Measurements from ENCODE around the gene ZSCAN5A. TPM values are rescaled to one million over a fixed set of nuclear protein-coding genes. Genes with fewer than 3 reads are reported as not detected.

The ZSCAN5A gene
- total RNA-seq, 1 experiment from 2014 or later: 10.4 TPM

- Mint-ChIP-seq H3K4me1 (no peaks in the 10 kb centered on the region), H3K27ac (no peak overlapping the region), H3K9me3 (no peaks in the 10 kb centered on the region), H3K4me3 (no peak overlapping the region), H3K27me3 (ENCODE audit: low read depth) (peaks cover 5% of the 10 kb centered on the region; the same call in 1 of the 2 replicates), H3K36me3 (no peaks in the 10 kb centered on the region)
- TF ChIP-seq TCF7 (CRISPR knock-in tag; IDR thresholded peaks at IDR 0.05; ENCODE audit: low read depth) (no peak), NFE2L1 (CRISPR knock-in tag; IDR thresholded peaks at IDR 0.05) (no peak), ZNF138 (CRISPR knock-in tag; conservative IDR thresholded peaks at IDR 0.05) (no peak), TEAD4 (CRISPR knock-in tag; IDR thresholded peaks at IDR 0.05) (no peak), RORB (CRISPR knock-in tag; IDR thresholded peaks at IDR 0.05) (no peak), NFYB (CRISPR knock-in tag; conservative IDR thresholded peaks at IDR 0.05; ENCODE audit: low read depth) (no peak), CREB1 (CRISPR knock-in tag; IDR thresholded peaks at IDR 0.05) (no peak), KAT7 (CRISPR knock-in tag; IDR thresholded peaks at IDR 0.05; ENCODE audit: borderline replicate concordance) (no peak), ETV6 (CRISPR knock-in tag; IDR thresholded peaks at IDR 0.05) (no peak)
- TF ChIP-seq, protein P1, sequence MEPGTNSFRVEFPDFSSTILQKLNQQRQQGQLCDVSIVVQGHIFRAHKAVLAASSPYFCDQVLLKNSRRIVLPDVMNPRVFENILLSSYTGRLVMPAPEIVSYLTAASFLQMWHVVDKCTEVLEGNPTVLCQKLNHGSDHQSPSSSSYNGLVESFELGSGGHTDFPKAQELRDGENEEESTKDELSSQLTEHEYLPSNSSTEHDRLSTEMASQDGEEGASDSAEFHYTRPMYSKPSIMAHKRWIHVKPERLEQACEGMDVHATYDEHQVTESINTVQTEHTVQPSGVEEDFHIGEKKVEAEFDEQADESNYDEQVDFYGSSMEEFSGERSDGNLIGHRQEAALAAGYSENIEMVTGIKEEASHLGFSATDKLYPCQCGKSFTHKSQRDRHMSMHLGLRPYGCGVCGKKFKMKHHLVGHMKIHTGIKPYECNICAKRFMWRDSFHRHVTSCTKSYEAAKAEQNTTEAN (CRISPR knock-in tag; IDR thresholded peaks at IDR 0.05): no peak
- TF ChIP-seq, protein P2, sequence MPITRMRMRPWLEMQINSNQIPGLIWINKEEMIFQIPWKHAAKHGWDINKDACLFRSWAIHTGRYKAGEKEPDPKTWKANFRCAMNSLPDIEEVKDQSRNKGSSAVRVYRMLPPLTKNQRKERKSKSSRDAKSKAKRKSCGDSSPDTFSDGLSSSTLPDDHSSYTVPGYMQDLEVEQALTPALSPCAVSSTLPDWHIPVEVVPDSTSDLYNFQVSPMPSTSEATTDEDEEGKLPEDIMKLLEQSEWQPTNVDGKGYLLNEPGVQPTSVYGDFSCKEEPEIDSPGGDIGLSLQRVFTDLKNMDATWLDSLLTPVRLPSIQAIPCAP (CRISPR knock-in tag; IDR thresholded peaks at IDR 0.05): no peak
- TF ChIP-seq, protein P3, sequence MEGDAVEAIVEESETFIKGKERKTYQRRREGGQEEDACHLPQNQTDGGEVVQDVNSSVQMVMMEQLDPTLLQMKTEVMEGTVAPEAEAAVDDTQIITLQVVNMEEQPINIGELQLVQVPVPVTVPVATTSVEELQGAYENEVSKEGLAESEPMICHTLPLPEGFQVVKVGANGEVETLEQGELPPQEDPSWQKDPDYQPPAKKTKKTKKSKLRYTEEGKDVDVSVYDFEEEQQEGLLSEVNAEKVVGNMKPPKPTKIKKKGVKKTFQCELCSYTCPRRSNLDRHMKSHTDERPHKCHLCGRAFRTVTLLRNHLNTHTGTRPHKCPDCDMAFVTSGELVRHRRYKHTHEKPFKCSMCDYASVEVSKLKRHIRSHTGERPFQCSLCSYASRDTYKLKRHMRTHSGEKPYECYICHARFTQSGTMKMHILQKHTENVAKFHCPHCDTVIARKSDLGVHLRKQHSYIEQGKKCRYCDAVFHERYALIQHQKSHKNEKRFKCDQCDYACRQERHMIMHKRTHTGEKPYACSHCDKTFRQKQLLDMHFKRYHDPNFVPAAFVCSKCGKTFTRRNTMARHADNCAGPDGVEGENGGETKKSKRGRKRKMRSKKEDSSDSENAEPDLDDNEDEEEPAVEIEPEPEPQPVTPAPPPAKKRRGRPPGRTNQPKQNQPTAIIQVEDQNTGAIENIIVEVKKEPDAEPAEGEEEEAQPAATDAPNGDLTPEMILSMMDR (IDR thresholded peaks at IDR 0.05): no peak
- TF ChIP-seq, protein P4, sequence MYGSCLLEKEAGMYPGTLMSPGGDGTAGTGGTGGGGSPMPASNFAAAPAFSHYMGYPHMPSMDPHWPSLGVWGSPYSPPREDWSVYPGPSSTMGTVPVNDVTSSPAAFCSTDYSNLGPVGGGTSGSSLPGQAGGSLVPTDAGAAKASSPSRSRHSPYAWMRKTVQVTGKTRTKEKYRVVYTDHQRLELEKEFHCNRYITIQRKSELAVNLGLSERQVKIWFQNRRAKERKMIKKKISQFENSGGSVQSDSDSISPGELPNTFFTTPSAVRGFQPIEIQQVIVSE (CRISPR knock-in tag; IDR thresholded peaks at IDR 0.05; ENCODE audit: borderline replicate concordance): no peak
- no peak for ATAC-seq
- no peak for DNase-seq (ENCODE audit: low spot score)
- ChIA-PET CTCF (no interaction called here), POLR2A (no interaction called here)
These were observed 69.4 kb downstream of the ZSCAN5A start for GRCh38 chr19:56245121-56245740.

DNA sequence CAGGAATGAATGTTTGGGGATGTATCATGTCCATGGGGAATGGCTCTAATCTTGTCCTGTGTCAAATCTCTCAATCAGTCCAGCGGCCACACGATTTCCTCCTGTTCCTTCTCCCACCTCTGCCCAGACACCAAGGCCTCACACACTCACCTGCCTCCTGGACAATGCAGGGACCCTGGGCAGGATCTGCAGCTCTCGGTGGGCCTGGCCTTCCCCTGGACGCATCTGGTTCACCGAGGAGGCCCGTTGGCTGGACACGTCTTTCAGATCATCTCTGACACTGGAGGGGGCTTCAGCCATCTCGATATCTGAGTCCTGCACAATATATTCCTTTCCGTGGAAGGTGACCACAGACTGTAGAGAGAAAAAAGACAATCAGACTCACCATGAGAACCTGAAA, 91.2 kb downstream of the ZSCAN5A start:
- Mint-ChIP-seq H3K4me3 (no peak overlapping the region), H3K9me3 (no peaks in the 10 kb centered on the region), H3K27ac (no peak overlapping the region), H3K4me1 (no peaks in the 10 kb centered on the region), H3K36me3 (no peaks in the 10 kb centered on the region), H3K27me3 (ENCODE audit: low read depth) (no peaks in the 10 kb centered on the region)
- ChIA-PET POLR2A (no interaction called here), CTCF (interaction anchor here (1.0 to 2.4 kb wide), 5 partner anchors 9 to 148 kb away, joined by 3 to 7 read pairs (median 5); no protein-coding TSS in a partner anchor)
- ATAC-seq (no peak), DNase-seq (ENCODE audit: low spot score) (no peak)
- TF ChIP-seq, protein P5, sequence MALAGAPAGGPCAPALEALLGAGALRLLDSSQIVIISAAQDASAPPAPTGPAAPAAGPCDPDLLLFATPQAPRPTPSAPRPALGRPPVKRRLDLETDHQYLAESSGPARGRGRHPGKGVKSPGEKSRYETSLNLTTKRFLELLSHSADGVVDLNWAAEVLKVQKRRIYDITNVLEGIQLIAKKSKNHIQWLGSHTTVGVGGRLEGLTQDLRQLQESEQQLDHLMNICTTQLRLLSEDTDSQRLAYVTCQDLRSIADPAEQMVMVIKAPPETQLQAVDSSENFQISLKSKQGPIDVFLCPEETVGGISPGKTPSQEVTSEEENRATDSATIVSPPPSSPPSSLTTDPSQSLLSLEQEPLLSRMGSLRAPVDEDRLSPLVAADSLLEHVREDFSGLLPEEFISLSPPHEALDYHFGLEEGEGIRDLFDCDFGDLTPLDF (CRISPR knock-in tag; IDR thresholded peaks at IDR 0.05): no peak
- no peak for TF ChIP-seq CBFB (CRISPR knock-in tag; IDR thresholded peaks at IDR 0.05; ENCODE audit: low read depth)
- TF ChIP-seq ZNF423 (CRISPR knock-in tag; IDR thresholded peaks at IDR 0.05): no peak
- TF ChIP-seq, protein P6, sequence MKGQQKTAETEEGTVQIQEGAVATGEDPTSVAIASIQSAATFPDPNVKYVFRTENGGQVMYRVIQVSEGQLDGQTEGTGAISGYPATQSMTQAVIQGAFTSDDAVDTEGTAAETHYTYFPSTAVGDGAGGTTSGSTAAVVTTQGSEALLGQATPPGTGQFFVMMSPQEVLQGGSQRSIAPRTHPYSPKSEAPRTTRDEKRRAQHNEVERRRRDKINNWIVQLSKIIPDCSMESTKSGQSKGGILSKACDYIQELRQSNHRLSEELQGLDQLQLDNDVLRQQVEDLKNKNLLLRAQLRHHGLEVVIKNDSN (CRISPR knock-in tag; IDR thresholded peaks at IDR 0.05): no peak
- TF ChIP-seq ZNF532 (CRISPR knock-in tag; IDR thresholded peaks at IDR 0.05; ENCODE audit: borderline replicate concordance): no peak
- TF ChIP-seq KAT7 (CRISPR knock-in tag; IDR thresholded peaks at IDR 0.05; ENCODE audit: borderline replicate concordance): no peak
- TF ChIP-seq RORB (CRISPR knock-in tag; IDR thresholded peaks at IDR 0.05): no peak
- TF ChIP-seq ERG (CRISPR knock-in tag; IDR thresholded peaks at IDR 0.05): no peak
- no peak for TF ChIP-seq RELA (CRISPR knock-in tag; IDR thresholded peaks at IDR 0.05; ENCODE audit: borderline replicate concordance)
- TF ChIP-seq, protein P7, sequence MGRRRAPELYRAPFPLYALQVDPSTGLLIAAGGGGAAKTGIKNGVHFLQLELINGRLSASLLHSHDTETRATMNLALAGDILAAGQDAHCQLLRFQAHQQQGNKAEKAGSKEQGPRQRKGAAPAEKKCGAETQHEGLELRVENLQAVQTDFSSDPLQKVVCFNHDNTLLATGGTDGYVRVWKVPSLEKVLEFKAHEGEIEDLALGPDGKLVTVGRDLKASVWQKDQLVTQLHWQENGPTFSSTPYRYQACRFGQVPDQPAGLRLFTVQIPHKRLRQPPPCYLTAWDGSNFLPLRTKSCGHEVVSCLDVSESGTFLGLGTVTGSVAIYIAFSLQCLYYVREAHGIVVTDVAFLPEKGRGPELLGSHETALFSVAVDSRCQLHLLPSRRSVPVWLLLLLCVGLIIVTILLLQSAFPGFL (CRISPR knock-in tag; IDR thresholded peaks at IDR 0.05; ENCODE audit: borderline replicate concordance): no peak
- no peak for TF ChIP-seq IRF2 (CRISPR knock-in tag; IDR thresholded peaks at IDR 0.05; ENCODE audit: borderline replicate concordance, low read depth)

All from WTC11 (cell line).